ENCODE measurements around the gene TLL2.

Gene TLL2

GRCh38 chr10:96441322-96441885, 72.3 kb downstream of the TLL2 start:
- FAIRE-seq (no peak), DNase-seq (ENCODE audit: insufficient read length, low spot score) (no peak)
- TF ChIP-seq CTCF (IDR thresholded peaks at IDR 0.05; ENCODE audit: insufficient read depth, missing control alignments) = no peak

- TF ChIP-seq CTCF (IDR thresholded peaks at IDR 0.05; ENCODE audit: insufficient read depth, missing control alignments) = no peak
- FAIRE-seq (peak; percentile 96), DNase-seq (ENCODE audit: insufficient read length, low spot score) (peak; percentile 35)
Measured at GRCh38 chr10:96440361-96441292, 73.1 kb downstream of the TLL2 start.

GRCh38 chr10:96439725-96440124, 74.0 kb downstream of the TLL2 start:
- DNase-seq (ENCODE audit: insufficient read length, low spot score) = no peak
- FAIRE-seq = no peak
- TF ChIP-seq CTCF (IDR thresholded peaks at IDR 0.05; ENCODE audit: insufficient read depth, missing control alignments) = no peak

- DNase-seq (ENCODE audit: insufficient read length, low spot score) = no peak
- TF ChIP-seq CTCF (IDR thresholded peaks at IDR 0.05; ENCODE audit: insufficient read depth, missing control alignments) = no peak
- FAIRE-seq = no peak
Measured at GRCh38 chr10:96436035-96436434, 77.7 kb downstream of the TLL2 start.

GRCh38 chr10:96431211-96431970, 82.3 kb downstream of the TLL2 start:
- FAIRE-seq (no peak), DNase-seq (ENCODE audit: insufficient read length, low spot score) (no peak)
- no peak for TF ChIP-seq CTCF (IDR thresholded peaks at IDR 0.05; ENCODE audit: insufficient read depth, missing control alignments)

GRCh38 chr10:96427291-96427690, 86.4 kb downstream of the TLL2 start:
- no peak for DNase-seq (ENCODE audit: insufficient read length, low spot score)
- FAIRE-seq = no peak
- no peak for TF ChIP-seq CTCF (IDR thresholded peaks at IDR 0.05; ENCODE audit: insufficient read depth, missing control alignments)
